Measurements from ENCODE around the gene CHAD. TPM values are rescaled to one million over a fixed set of nuclear protein-coding genes. Genes with fewer than 3 reads are reported as not detected.

The CHAD gene
- total RNA-seq, 1 experiment from 2014 or later: 0.57 TPM

- H3K4me1 ChIP-seq (ENCODE audit: insufficient read depth, low read length): peaks cover 3% of the 10 kb centered on the region; the same call in 1 of the 2 replicates
- H2AK5ac ChIP-seq (ENCODE audit: insufficient read length, low read length): no peak overlapping the region
- H4K5ac ChIP-seq (ENCODE audit: insufficient read length, low read depth, low read length): no peak overlapping the region
- no peak overlapping the region for H3K18ac ChIP-seq (ENCODE audit: insufficient read length, low read depth, low read length)
- no peak overlapping the region for H3K27ac ChIP-seq (ENCODE audit: insufficient read length, low read depth, low read length)
- H4K91ac ChIP-seq (ENCODE audit: insufficient read length, low read depth, low read length): no peak overlapping the region
- peaks cover 16 to 24% of the 10 kb centered on the region in 2 experiments for H3K4me1 Mint-ChIP-seq
- no peak overlapping the region for H2BK15ac ChIP-seq (ENCODE audit: low read depth, low read length)
- H2AFZ ChIP-seq (ENCODE audit: low read length): no peak overlapping the region
- H3K14ac ChIP-seq (ENCODE audit: insufficient read depth, low read length): no peak overlapping the region
- H2BK20ac ChIP-seq (ENCODE audit: low read depth, low read length, poor library complexity, severe bottlenecking): no peak overlapping the region
- no peak overlapping the region for H3K23ac ChIP-seq (ENCODE audit: insufficient read length, low read depth, low read length)
- H2BK5ac ChIP-seq (ENCODE audit: insufficient read length, low read length): no peak overlapping the region
- H3K36me3 Mint-ChIP-seq (ENCODE audit: insufficient read depth in 1 of 3, low read depth in 3 of 3): peaks cover 0 to 4% (median 2%) of the 10 kb centered on the region in 3 experiments; a peak in 4 of 7 replicates
- H3K27ac Mint-ChIP-seq: no peak overlapping the region
- peaks cover 33% of the 10 kb centered on the region for H3K27me3 Mint-ChIP-seq (ENCODE audit: low read depth)
- no peaks in the 10 kb centered on the region for H3K79me1 ChIP-seq (ENCODE audit: insufficient read depth, low read depth, low read length, poor library complexity, severe bottlenecking)
- H3K9me3 ChIP-seq (ENCODE audit: control insufficient read depth, low read depth, low read length): no peaks in the 10 kb centered on the region
- no peak overlapping the region for H3K56ac ChIP-seq (ENCODE audit: insufficient read length, low read depth, low read length)
- no peak overlapping the region for H3T11ph ChIP-seq (ENCODE audit: low read length)
- no peak overlapping the region for H3K4ac ChIP-seq (ENCODE audit: low read depth, low read length)
- H2BK12ac ChIP-seq (ENCODE audit: insufficient read length, low read depth, low read length): no peak overlapping the region
- peaks cover 2% of the 10 kb centered on the region for H3K23me2 ChIP-seq (ENCODE audit: insufficient read length, low read depth, low read length, poor library complexity, severe bottlenecking)
- no peak for DNase-seq
- no peaks in the 10 kb centered on the region for H3K9me3 Mint-ChIP-seq
- no peak overlapping the region for H3K4me2 ChIP-seq (ENCODE audit: insufficient read depth, insufficient read length, low read length)
- no peak overlapping the region for H3K9ac ChIP-seq (ENCODE audit: extremely low read depth, insufficient read length, low read length)
- H3K27me3 ChIP-seq (ENCODE audit: insufficient read depth, low read length): peaks cover 12% of the 10 kb centered on the region; the same call in 1 of the 2 replicates
- H4K20me1 ChIP-seq (ENCODE audit: control insufficient read depth, insufficient read depth, insufficient read length): no peaks in the 10 kb centered on the region
- no peak overlapping the region for H3K4me3 Mint-ChIP-seq
- no peak overlapping the region for H4K8ac ChIP-seq (replicated peaks; ENCODE audit: insufficient read length, low read depth, low read length)
- H2BK120ac ChIP-seq (ENCODE audit: low read depth, low read length, poor library complexity, severe bottlenecking): no peak overlapping the region
- no peak for TF ChIP-seq CTCF (conservative IDR thresholded peaks at IDR 0.05)
- WGBS (ENCODE audit: extremely low coverage, insufficient read length, low lambda C conversion rate): no CpG with 5 or more reads among the region's 9 CpGs
- no peaks in the 10 kb centered on the region for H3K79me2 ChIP-seq (ENCODE audit: insufficient read depth, low read length)
These were observed 3.0 kb downstream of the CHAD start for GRCh38 chr17:50465635-50466034.

Data from H9 (cell line).